ENCODE results near the gene NELFCD. TPM values are rescaled to one million over a fixed set of nuclear protein-coding genes. Genes with fewer than 3 reads are reported as not detected.
A peak's percentile ranks its signal among the peaks of the same experiment; 100 is the strongest.

The NELFCD gene
- total RNA-seq, 1 donor from 2014 or later: 35.6 TPM

DNA sequence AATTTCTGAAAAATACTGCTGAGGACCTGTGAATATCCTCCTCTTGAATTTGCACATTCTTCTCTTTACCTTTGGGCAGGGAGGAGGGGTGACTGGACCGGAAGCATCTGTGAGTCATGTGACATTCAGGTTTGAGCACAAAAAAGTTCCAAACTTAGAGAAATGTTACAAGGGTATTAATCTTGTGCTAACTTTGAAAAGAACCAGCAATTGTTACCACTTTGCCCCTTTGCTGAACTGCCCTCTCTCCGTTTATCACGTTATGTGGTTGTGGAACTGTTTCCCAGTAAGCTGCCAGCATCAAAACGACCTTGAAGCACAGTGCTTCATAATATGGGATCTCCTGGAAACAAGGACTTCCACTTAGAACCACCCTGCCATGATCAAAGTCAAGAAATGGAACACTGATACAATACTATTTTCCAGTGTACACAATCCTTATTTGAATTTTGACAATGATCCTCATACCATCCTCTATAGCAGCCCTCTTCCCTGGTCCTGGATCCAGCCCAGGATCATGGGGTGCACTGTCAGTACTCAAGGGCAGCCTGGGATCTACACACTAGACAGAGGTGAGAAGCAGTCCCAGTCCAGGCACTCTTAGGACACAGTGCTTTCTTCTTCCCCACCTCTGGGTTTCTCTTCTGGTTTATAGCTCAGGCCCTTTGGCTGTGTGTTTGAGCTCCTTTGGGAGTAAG lies 35.9 kb downstream of the NELFCD start:
- DNase-seq: no peak
- intact Hi-C loops (cut with micrococcal nuclease): no loop called here
- ATAC-seq: peak; percentile 72

DNA sequence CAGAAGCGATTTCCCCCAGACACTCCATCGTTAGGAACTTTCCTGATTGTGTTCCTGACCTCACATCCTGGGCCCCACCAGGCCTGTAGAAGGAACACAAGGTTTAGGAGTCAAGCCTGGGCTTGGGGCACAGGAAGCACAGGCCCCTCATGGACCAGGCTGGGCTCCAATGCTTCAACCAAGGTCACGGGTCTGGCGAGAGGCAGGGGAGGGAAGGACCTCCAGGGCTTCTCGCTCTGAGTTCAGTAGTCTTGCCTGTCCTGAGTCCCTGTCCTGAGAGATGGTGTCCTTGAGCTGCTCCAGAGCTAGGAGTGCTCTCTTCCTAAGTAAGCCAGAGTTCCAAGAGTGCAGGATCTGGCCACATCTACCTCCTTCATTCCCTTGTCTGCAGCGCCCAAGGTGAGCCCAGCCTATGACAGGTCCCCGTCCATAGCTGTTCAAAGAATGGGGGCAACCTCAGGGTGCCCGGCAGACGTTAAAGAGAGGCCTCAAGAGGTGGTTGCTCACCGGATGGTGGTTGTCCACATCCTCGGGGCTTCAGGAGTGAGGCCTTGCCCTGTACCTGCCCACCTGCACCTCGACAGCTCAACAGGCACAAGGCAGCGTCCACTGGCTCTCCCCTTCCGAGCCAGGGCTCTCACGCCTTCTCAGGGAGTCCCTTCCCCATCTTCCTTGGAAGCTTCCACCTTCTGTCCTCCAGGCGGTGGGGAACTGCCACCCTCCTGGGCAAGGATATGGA lies 36.6 kb downstream of the NELFCD start:
- intact Hi-C loops (cut with micrococcal nuclease): no loop called here
- ATAC-seq (peak; percentile 21), DNase-seq (no peak)

GRCh38 chr20:59018817-59019216 lies 37.8 kb downstream of the NELFCD start:
- intact Hi-C loops (cut with micrococcal nuclease): no loop called here
- DNase-seq: no peak
- no peak for ATAC-seq

DNA sequence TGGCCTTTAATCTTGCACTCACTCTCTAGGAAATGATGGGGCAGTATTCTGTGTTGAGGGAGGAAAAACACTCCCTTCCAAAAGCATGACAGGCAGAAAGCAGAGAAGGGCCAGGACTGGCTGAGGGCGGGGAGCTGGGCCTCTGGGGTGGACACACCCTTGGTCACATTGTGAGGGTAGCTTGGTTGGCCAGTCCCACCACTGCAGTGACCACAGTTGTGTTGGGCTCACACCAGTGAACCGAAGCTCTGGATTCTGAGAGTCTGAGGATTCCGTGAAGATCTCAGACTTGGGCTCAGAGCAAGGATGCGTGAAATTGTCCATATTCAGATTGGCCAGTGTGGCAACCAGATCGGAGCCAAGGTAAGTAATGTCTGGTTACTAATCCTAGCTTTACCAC lies 38.2 kb downstream of the NELFCD start, which contains the start of gene TUBB1:
TSS of gene TUBB1 (plus strand) at position 213 of the 400 bp plus-strand sequence. CDS start at position 307, 94 bp downstream.
- no peak for ATAC-seq
- intact Hi-C loops (cut with micrococcal nuclease): no loop called here
- DNase-seq: no peak

GRCh38 chr20:59020938-59021551 lies 40.0 kb downstream of the NELFCD start:
- DNase-seq: no peak
- ATAC-seq: no peak
- intact Hi-C loops (cut with micrococcal nuclease): no loop called here

DNA sequence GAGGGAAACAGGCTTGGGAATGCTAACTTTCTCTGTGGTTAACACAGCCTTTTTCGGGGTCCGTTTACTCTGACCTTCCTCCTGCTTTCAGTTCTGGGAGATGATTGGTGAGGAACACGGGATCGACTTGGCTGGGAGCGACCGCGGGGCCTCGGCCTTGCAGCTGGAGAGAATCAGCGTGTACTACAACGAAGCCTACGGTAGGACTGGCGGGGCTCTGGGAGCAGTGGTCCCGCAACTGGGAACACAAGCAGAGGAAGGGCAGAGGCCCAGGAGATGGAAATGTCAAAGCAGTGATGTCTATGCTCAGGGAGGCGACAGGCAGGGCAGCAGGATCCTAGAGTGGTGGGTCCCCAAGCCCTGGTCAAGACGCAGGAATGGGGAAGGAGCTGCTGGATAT lies 41.7 kb downstream of the NELFCD start:
- DNase-seq (no peak), ATAC-seq (no peak)
- intact Hi-C loops (cut with micrococcal nuclease): no loop called here

DNA sequence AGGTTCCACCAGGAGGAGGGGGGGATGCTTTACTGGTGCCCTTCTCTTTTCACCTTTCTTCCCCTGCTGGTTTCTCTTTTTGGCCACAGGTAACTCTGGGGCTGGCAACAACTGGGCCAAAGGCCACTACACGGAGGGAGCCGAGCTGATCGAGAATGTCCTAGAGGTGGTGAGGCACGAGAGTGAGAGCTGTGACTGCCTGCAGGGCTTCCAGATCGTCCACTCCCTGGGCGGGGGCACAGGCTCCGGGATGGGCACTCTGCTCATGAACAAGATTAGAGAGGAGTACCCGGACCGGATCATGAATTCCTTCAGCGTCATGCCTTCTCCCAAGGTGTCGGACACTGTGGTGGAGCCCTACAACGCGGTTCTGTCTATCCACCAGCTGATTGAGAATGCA lies 42.6 kb downstream of the NELFCD start:
- DNase-seq: no peak
- ATAC-seq: no peak

DNA sequence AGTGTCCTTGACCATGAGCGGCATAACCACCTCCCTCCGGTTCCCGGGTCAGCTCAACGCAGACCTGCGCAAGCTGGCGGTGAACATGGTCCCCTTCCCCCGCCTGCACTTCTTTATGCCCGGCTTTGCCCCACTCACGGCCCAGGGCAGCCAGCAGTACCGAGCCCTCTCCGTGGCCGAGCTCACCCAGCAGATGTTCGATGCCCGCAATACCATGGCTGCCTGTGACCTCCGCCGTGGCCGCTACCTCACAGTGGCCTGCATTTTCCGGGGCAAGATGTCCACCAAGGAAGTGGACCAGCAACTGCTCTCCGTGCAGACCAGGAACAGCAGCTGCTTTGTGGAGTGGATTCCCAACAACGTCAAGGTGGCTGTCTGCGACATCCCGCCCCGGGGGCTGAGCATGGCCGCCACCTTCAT lies 43.1 kb downstream of the NELFCD start:
- no peak for DNase-seq
- intact Hi-C loops (cut with micrococcal nuclease): no loop called here
- no peak for ATAC-seq

More for the DNA sequence above, 42.6 kb downstream of the NELFCD start:
- intact Hi-C loops (cut with micrococcal nuclease): no loop called here

DNA sequence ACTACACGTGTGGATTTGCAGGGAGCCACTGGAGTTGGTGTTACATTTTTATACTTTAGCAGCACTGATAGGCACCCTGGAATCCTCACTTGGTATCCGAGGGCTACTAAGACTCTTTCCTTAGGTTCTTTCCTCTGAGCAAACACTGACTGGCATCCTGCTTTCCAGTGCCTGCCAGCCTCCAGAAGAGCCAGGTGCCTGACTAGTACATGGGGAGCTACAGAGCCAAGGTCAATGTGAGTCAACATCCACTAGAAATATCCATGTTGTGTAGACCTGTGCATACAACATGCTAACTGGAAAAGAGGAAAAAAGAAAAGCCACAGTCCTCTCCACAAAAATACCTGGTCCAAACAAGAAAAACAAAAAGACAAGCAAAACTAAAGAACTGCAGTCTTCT lies 44.0 kb downstream of the NELFCD start:
- intact Hi-C loops (cut with micrococcal nuclease): no loop called here
- DNase-seq (no peak), ATAC-seq (peak; percentile 35)

DNA sequence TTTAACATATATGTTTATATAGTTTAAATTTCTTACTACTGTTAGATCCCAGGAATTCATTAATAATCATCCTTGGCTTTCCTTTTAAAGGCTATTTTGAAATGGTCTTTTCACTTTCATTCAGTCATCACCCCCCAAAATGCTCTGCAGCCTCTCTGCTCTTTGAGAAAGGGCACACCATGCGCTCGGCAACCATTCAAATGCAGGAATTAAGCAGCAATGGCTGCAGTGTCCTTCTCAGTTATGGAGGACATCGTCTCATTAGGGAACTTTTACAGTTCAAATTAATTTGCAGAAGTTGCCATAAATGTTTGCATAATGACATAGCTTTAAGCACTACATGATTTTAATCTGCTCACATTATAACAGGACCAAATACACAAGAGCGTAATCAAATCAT lies 44.5 kb downstream of the NELFCD start:
- no peak for ATAC-seq
- DNase-seq: no peak
- intact Hi-C loops (cut with micrococcal nuclease): no loop called here

DNA sequence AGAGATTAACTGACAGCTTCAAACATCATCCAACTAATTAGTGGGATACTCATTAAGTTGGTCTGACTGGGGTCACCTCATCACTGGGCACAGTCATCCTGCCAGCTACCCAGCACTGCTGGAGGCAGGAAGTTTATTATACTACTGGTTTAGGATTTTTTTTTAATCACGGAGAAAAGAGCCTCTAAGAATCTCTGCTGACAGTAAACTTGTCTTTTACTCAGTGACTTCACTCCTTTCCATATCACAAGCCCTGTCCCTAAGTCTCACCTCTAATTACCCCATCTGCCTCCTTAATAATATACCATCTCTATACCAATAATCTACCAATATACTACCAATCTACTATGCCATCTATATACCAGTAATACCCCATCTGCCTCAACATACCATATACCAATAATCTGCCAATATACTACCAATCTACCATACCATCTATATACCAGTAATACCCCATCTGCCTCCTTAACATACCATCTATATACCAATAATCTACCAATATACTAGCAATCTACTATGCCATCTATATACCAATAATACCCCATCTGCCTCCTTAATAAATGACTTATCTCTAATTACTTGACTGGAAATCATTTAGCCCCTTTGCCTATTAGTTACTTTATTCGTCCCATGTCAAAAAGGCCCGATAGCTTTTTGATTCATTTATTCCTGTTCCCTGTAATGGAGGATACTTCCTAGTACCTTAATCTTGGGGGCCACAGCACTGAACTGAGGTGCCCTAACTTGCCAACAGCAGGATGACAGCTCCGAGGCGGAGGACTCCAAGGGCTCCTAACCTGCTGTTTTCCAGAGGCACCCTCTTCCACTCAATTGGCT lies 46.1 kb downstream of the NELFCD start:
- no peak for DNase-seq
- ATAC-seq: no peak
- intact Hi-C loops (cut with micrococcal nuclease): no loop called here

- intact Hi-C loops (cut with micrococcal nuclease): no loop called here
- no peak for DNase-seq
- no peak for ATAC-seq
Observed at GRCh38 chr20:59027741-59028320, 46.8 kb downstream of the NELFCD start.

GRCh38 chr20:59028812-59029211 lies 47.8 kb downstream of the NELFCD start:
- DNase-seq: no peak
- intact Hi-C loops (cut with micrococcal nuclease): no loop called here

GRCh38 chr20:59030911-59031563 lies 50.0 kb downstream of the NELFCD start:
- no peak for DNase-seq
- intact Hi-C loops (cut with micrococcal nuclease): loop anchor here (5.0 kb wide), 1 partner anchor 124 kb away; no protein-coding TSS in a partner anchor
- ATAC-seq: no peak

More at GRCh38 chr20:59028812-59029211, 47.8 kb downstream of the NELFCD start:
- ATAC-seq: no peak

DNA sequence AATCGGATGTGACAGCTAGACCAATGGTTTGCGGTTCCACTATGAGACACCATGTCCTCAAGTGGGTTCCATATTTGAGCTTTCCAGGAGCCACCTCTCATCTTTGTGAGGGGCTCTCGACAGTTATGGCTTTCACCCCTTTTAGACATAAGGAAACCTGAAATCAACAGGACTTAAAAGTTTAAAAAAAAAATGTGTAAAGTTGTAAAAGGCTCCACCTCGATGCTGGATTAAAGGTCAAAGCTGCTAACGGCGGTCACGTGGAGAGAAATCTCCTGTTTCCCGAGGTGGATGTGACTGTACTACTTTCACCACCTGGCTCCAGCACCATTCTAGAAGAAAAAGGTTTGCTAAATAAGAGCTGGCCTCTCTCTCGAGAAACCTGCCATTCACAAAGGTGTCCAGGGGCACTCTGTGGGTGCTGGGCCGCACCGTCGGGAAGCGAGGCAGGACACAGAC lies 50.5 kb downstream of the NELFCD start:
- intact Hi-C loops (cut with micrococcal nuclease): loop anchor here (5.0 kb wide), 1 partner anchor 124 kb away; no protein-coding TSS in a partner anchor
- ATAC-seq (no peak), DNase-seq (no peak)

- intact Hi-C loops (cut with micrococcal nuclease): loop anchor here (5.0 kb wide), 1 partner anchor 125 kb away; no protein-coding TSS in a partner anchor
- peak; percentile 100 for ATAC-seq
- peak; percentile 99 for DNase-seq
Observed at GRCh38 chr20:59032023-59032712, 51.1 kb downstream of the NELFCD start, which contains the start of gene ATP5F1E. Gene ATP5F1E, minus strand, starts transcription at chr20:59032335. Its CDS starts 84 bp downstream, at chr20:59032251.

DNA sequence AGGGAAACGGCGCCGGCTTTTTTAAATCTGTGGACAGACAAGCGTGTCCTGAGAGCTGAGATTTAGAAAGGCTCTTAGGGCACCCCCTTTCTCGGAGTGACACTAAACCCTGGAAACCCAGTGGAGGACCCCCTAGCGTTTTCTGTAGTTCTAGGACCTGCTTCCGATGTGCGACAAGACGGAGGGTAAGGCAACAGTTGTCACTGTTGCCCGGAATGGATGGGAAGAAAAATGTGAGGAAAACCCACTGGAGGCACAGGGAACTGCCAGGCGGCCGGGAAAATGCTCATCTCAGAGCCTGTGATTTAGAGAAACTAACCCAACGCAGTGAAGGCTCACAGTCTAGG lies 51.6 kb downstream of the NELFCD start:
- intact Hi-C loops (cut with micrococcal nuclease): loop anchor here (5.0 kb wide), 1 partner anchor 125 kb away; no protein-coding TSS in a partner anchor
- ATAC-seq (no peak), DNase-seq (no peak)
